Kidney (tissue), 14 donors: ENCODE data around the gene HS3ST2. TPM values are rescaled to one million over a fixed set of nuclear protein-coding genes. Genes with fewer than 3 reads are reported as not detected.
A peak's percentile ranks its signal among the peaks of the same experiment; 100 is the strongest.

Experiments
- DNase-seq, 5 donors: peaks; one replicate each; pipeline ENCODE4 v3.0.0-alpha.2; 2013 to 2020
- FAIRE-seq: peaks from 2 replicates; lab custom pipeline; 2012; peaks lifted over from hg19 to GRCh38; lab: Jason Lieb, UNC
- H3K27ac ChIP-seq, 2 donors: one replicate each; pipeline ENCODE4 v1.7.0; 2013; ENCODE audit warnings: low read depth in 2 of 2, low read length in 2 of 2, inconsistent platforms in 1 of 2
- H3K27me3 ChIP-seq: one replicate; pipeline ENCODE4 v1.7.1; 2013; ENCODE audit warnings: low read length, inconsistent platforms; ENCODE audit not compliant: control insufficient read depth, insufficient read depth
- H3K36me3 ChIP-seq, 3 donors: one replicate each; pipeline versions ENCODE4 v1.7.0 to v1.7.1; 2013; ENCODE audit warnings: low read length in 3 of 3, control low read depth in 1 of 3, inconsistent platforms in 1 of 3; ENCODE audit not compliant: insufficient read depth in 3 of 3, control insufficient read depth in 2 of 3
- H3K4me1 ChIP-seq, 3 donors: one replicate each; pipeline versions ENCODE4 v1.7.0 to v1.7.1; 2013; ENCODE audit warnings: low read length in 3 of 3, inconsistent platforms in 1 of 3, low read depth in 1 of 3; ENCODE audit not compliant: control insufficient read depth in 2 of 3, insufficient read depth in 2 of 3
- H3K4me3 ChIP-seq, 3 donors: one replicate each; pipeline versions ENCODE4 v1.7.0 to v1.8.1; 2013; ENCODE audit warnings: low read length in 3 of 3, control low read depth in 1 of 3, inconsistent platforms in 1 of 3
- H3K9ac ChIP-seq, 3 donors: one replicate each; pipeline versions ENCODE4 v1.7.0 to v1.7.1; 2013; ENCODE audit warnings: low read length in 3 of 3, control low read depth in 1 of 3, inconsistent platforms in 1 of 3
- H3K9me3 ChIP-seq, 3 donors: one replicate each; pipeline versions ENCODE4 v1.7.0 to v1.7.1; 2013; ENCODE audit warnings: low read length in 3 of 3, control low read depth in 1 of 3, inconsistent platforms in 1 of 3; ENCODE audit not compliant: control insufficient read depth in 2 of 3, insufficient read depth in 1 of 3
- CTCF ChIP-seq: IDR thresholded peaks from 3 replicates; pipeline ENCODE4 v1.5.1; 2012; ENCODE audit warnings: mild to moderate bottlenecking, moderate library complexity, borderline replicate concordance; ENCODE audit not compliant: insufficient read depth; ENCODE audit errors: extremely low read depth
- intact Hi-C: fragments of 100-400 bp; cut with DNase I; formaldehyde crosslinking; loops from one replicate; pipeline ENCODE4 v1.11.1; 2022
- polyA plus RNA-seq: library from polyadenylated mRNA; stranded (reverse); fragments of 350-450 nt; fragmentation: Illumina TruSeq; extraction: RNeasy Lipid Tissue Mini Kit (QIAGEN cat#74804); gene quantifications from one replicate; pipeline ENCODE4 v1.2.3, GENCODE V29; 2014; ENCODE audit warnings: low read depth, low replicate concordance; ENCODE audit not compliant: insufficient read depth
- total RNA-seq: library from RNA; stranded (reverse); fragmentation: NEBNext Ultra II Directional; extraction: Animal tissue kit (Norgen Biotek cat#: 25700); gene quantifications from one replicate; pipeline ENCODE4 v1.2.1, GENCODE V29; 2021
- donor health status: control.
- donor health status: control.
- donor health status: control.
- donor health status: control.
- donor health status: control.
- donor health status: DM: yes; HTN: yes; CAD: no.
- donor health status: Normal renal cell carcinoma (clear cell type).

Gene HS3ST2
- total and polyA plus RNA-seq, 2 donors from 2014 or later = 1.5 TPM; not detected in 1

- intact Hi-C loops = no loop called here
- Histone ChIP-seq H3K9me3 (no peaks in the 10 kb centered on the region), H3K36me3 (no peaks in the 10 kb centered on the region), H3K27ac (no peak overlapping the region), H3K27me3 (no peaks in the 10 kb centered on the region), H3K4me1 (no peaks in the 10 kb centered on the region), H3K9ac (no peak overlapping the region), H3K4me3 (no peak overlapping the region)
- DNase-seq (no peak), FAIRE-seq (no peak)
- no peak for TF ChIP-seq CTCF
Measured at GRCh38 chr16:22786284-22786683, 27.7 kb upstream of the HS3ST2 start.

GRCh38 chr16:22786691-22787090 lies 27.3 kb upstream of the HS3ST2 start:
- no peaks in the 10 kb centered on the region for H3K4me1 ChIP-seq
- no peaks in the 10 kb centered on the region for H3K36me3 ChIP-seq
- no peak overlapping the region for H3K9ac ChIP-seq
- H3K27ac ChIP-seq = no peak overlapping the region
- no peaks in the 10 kb centered on the region for H3K9me3 ChIP-seq
- H3K27me3 ChIP-seq = no peaks in the 10 kb centered on the region
- FAIRE-seq (no peak), DNase-seq (no peak)
- no peak overlapping the region for H3K4me3 ChIP-seq
- no peak for TF ChIP-seq CTCF
- intact Hi-C loops = no loop called here

- H3K27ac ChIP-seq = no peak overlapping the region
- no peak overlapping the region for H3K9ac ChIP-seq
- no peak overlapping the region for H3K4me3 ChIP-seq
- no peaks in the 10 kb centered on the region for H3K4me1 ChIP-seq
- FAIRE-seq = no peak
- TF ChIP-seq CTCF = no peak
- no peaks in the 10 kb centered on the region for H3K27me3 ChIP-seq
- intact Hi-C loops = no loop called here
- no peaks in the 10 kb centered on the region for H3K36me3 ChIP-seq
- no peaks in the 10 kb centered on the region for H3K9me3 ChIP-seq
- peak in 2 of 5 donors; percentile 25 to 35 for DNase-seq
Measured at GRCh38 chr16:22787466-22788192, 26.3 kb upstream of the HS3ST2 start.

- Histone ChIP-seq H3K4me1 (no peaks in the 10 kb centered on the region), H3K4me3 (no peak overlapping the region), H3K36me3 (no peaks in the 10 kb centered on the region), H3K27ac (no peak overlapping the region), H3K9ac (no peak overlapping the region), H3K9me3 (no peaks in the 10 kb centered on the region), H3K27me3 (no peaks in the 10 kb centered on the region)
- DNase-seq = no peak
- intact Hi-C loops = no loop called here
- no peak for FAIRE-seq
- no peak for TF ChIP-seq CTCF
Measured at GRCh38 chr16:22788193-22788530, 25.8 kb upstream of the HS3ST2 start.
